Measurements from ENCODE around the gene RAMP3. TPM values are rescaled to one million over a fixed set of nuclear protein-coding genes. Genes with fewer than 3 reads are reported as not detected.
"Not testable (repeated sequence)": the region's sequence is repeated elsewhere in the genome, so short reads cannot be mapped to it uniquely, and the experiment has no call there.

Gene RAMP3
- total and polyA plus RNA-seq, 8 donors = 2.6 to 21.8 (median 11.1) TPM

- intact Hi-C loops (cut with DNase I; ENCODE audit: low total_unique reads) = no loop called here
- no peak for DNase-seq
- peaks cover 18 to 43% (median 41%) of the 10 kb centered on the region in 4 donors for H3K4me1 ChIP-seq
- H3K27ac ChIP-seq = peak overlapping the region in 3 of 5 donors; percentile 94 to 97 (median 94)
- TF ChIP-seq POLR2AphosphoS5 (IDR thresholded peaks at IDR 0.05) (no peak), CTCF (IDR thresholded peaks at IDR 0.05) (no peak), EP300 (IDR thresholded peaks at IDR 0.05) (no peak), POLR2A (IDR thresholded peaks at IDR 0.05) (no peak)
- H3K9me3 ChIP-seq = no peaks in the 10 kb centered on the region
- no peaks in the 10 kb centered on the region for H3K27me3 ChIP-seq
- peak overlapping the region in 3 of 4 donors; percentile 78 to 94 (median 83) for H3K4me3 ChIP-seq
- H3K36me3 ChIP-seq = peaks cover 13 to 18% (median 17%) of the 10 kb centered on the region in 4 donors
- 56 to 64% (median 58%) methylated on average over 1 of the region's 1 CpG for WGBS, 5 donors
These were observed 44.9 kb upstream of the RAMP3 start for GRCh38 chr7:45112648-45113047.

- H3K4me1 ChIP-seq = peaks cover 13 to 27% (median 25%) of the 10 kb centered on the region in 4 donors
- WGBS, 5 donors = 67 to 79% (median 74%) methylated on average over 1 of the region's 1 CpG
- H3K9me3 ChIP-seq; intact Hi-C loops (cut with DNase I; ENCODE audit: low total_unique reads); H3K27ac ChIP-seq; H3K36me3 ChIP-seq; H3K4me3 ChIP-seq; H3K27me3 ChIP-seq; DNase-seq: not testable (repeated sequence)
These were observed 43.3 kb upstream of the RAMP3 start for GRCh38 chr7:45114257-45114656.

GRCh38 chr7:45114926-45115325, 42.7 kb upstream of the RAMP3 start:
- H3K4me1 ChIP-seq = peaks cover 13 to 20% (median 20%) of the 10 kb centered on the region in 4 donors
- intact Hi-C loops (cut with DNase I; ENCODE audit: low total_unique reads) = no loop called here
- no peaks in the 10 kb centered on the region for H3K36me3 ChIP-seq
- no peak overlapping the region for H3K4me3 ChIP-seq
- TF ChIP-seq POLR2AphosphoS5 (IDR thresholded peaks at IDR 0.05) (no peak), POLR2A (IDR thresholded peaks at IDR 0.05) (no peak)
- peaks cover 0 to 5% (median 0%) of the 10 kb centered on the region in 3 donors for H3K27me3 ChIP-seq
- no peaks in the 10 kb centered on the region for H3K9me3 ChIP-seq
- no peak overlapping the region for H3K27ac ChIP-seq
- DNase-seq = no peak

GRCh38 chr7:45116048-45116447, 41.5 kb upstream of the RAMP3 start:
- intact Hi-C loops (cut with DNase I; ENCODE audit: low total_unique reads) = no loop called here
- WGBS, 5 donors = 35 to 71% (median 40%) methylated on average over 1 of the region's 1 CpG
- no peaks in the 10 kb centered on the region for H3K9me3 ChIP-seq

GRCh38 chr7:45117582-45117981, 40.0 kb upstream of the RAMP3 start:
- intact Hi-C loops (cut with DNase I; ENCODE audit: low total_unique reads) = no loop called here
- 68 to 79% (median 74%) methylated on average over 4 of the region's 4 CpGs for WGBS, 5 donors
- TF ChIP-seq EP300 (IDR thresholded peaks at IDR 0.05) (no peak), POLR2A (IDR thresholded peaks at IDR 0.05) (no peak), POLR2AphosphoS5 (IDR thresholded peaks at IDR 0.05) (no peak), CTCF (IDR thresholded peaks at IDR 0.05) (no peak)

More at GRCh38 chr7:45116048-45116447, 41.5 kb upstream of the RAMP3 start:
- Histone ChIP-seq H3K4me1 (peaks cover 7 to 9% (median 9%) of the 10 kb centered on the region in 4 donors), H3K36me3 (no peaks in the 10 kb centered on the region), H3K27ac (no peak overlapping the region), H3K4me3 (no peak overlapping the region), H3K27me3 (peaks cover 0 to 5% (median 0%) of the 10 kb centered on the region in 3 donors)
- no peak for DNase-seq
- TF ChIP-seq EP300 (IDR thresholded peaks at IDR 0.05) = no peak
- no peak for TF ChIP-seq POLR2A (IDR thresholded peaks at IDR 0.05)
- TF ChIP-seq POLR2AphosphoS5 (IDR thresholded peaks at IDR 0.05) = no peak
- TF ChIP-seq CTCF (IDR thresholded peaks at IDR 0.05) = no peak

More at GRCh38 chr7:45117582-45117981, 40.0 kb upstream of the RAMP3 start:
- Histone ChIP-seq H3K27ac (no peak overlapping the region), H3K36me3 (no peaks in the 10 kb centered on the region), H3K27me3 (peaks cover 0 to 5% (median 0%) of the 10 kb centered on the region in 3 donors), H3K4me3 (no peak overlapping the region), H3K9me3 (no peaks in the 10 kb centered on the region), H3K4me1 (peaks cover under 1 to 2% (median 1%) of the 10 kb centered on the region in 4 donors)
- DNase-seq = no peak
